ENCODE results near the gene DNASE2B.

DNASE2B gene

GRCh38 chr1:84398175-84399155, at the start of gene DNASE2B:
TSS of gene DNASE2B (plus strand) at chr1:84398484. CDS start at chr1:84398565, 81 bp downstream.
- no peaks in the 10 kb centered on the region for H3K9me3 ChIP-seq (ENCODE audit: low read length)
- no peak within 1 kb of the TSS for H3K4me3 ChIP-seq (ENCODE audit: low read depth in 1 of 2, low read length in 2 of 2)
- H3K27ac ChIP-seq (ENCODE audit: low read depth, low read length), result no peak within 1 kb of the TSS
- H3K36me3 ChIP-seq (ENCODE audit: insufficient read depth, low read length), result no peaks in the 10 kb centered on the region
- H3K9ac ChIP-seq (ENCODE audit: low read length), result no peak within 1 kb of the TSS
- H3K4me1 ChIP-seq (ENCODE audit: insufficient read depth, low read length), result no peaks in the 10 kb centered on the region
- no peaks in the 10 kb centered on the region for H3K27me3 ChIP-seq (ENCODE audit: control insufficient read depth in 1 of 2, insufficient read depth in 2 of 2, low read length in 2 of 2)

GRCh38 chr1:84348759-84349158, 49.5 kb upstream of the DNASE2B start:
- H3K4me3 ChIP-seq (ENCODE audit: low read depth in 1 of 2, low read length in 2 of 2), result no peak overlapping the region
- no peak overlapping the region for H3K9ac ChIP-seq (ENCODE audit: low read length)
- no peaks in the 10 kb centered on the region for H3K27me3 ChIP-seq (ENCODE audit: control insufficient read depth in 1 of 2, insufficient read depth in 2 of 2, low read length in 2 of 2)
- no peak overlapping the region for H3K27ac ChIP-seq (ENCODE audit: low read depth, low read length)
- peaks cover 5% of the 10 kb centered on the region for H3K4me1 ChIP-seq (ENCODE audit: insufficient read depth, low read length)
- H3K9me3 ChIP-seq (ENCODE audit: low read length), result no peaks in the 10 kb centered on the region
- H3K36me3 ChIP-seq (ENCODE audit: insufficient read depth, low read length), result no peaks in the 10 kb centered on the region

- H3K36me3 ChIP-seq (ENCODE audit: insufficient read depth, low read length), result no peaks in the 10 kb centered on the region
- peaks cover 5% of the 10 kb centered on the region for H3K4me1 ChIP-seq (ENCODE audit: insufficient read depth, low read length)
- no peak overlapping the region for H3K4me3 ChIP-seq (ENCODE audit: low read depth in 1 of 2, low read length in 2 of 2)
- H3K27me3 ChIP-seq (ENCODE audit: control insufficient read depth in 1 of 2, insufficient read depth in 2 of 2, low read length in 2 of 2), result no peaks in the 10 kb centered on the region
- no peak overlapping the region for H3K9ac ChIP-seq (ENCODE audit: low read length)
- H3K27ac ChIP-seq (ENCODE audit: low read depth, low read length), result no peak overlapping the region
- no peaks in the 10 kb centered on the region for H3K9me3 ChIP-seq (ENCODE audit: low read length)
Measured at GRCh38 chr1:84350104-84350503, 48.2 kb upstream of the DNASE2B start.

GRCh38 chr1:84350550-84350949, 47.7 kb upstream of the DNASE2B start:
- peaks cover 5% of the 10 kb centered on the region for H3K4me1 ChIP-seq (ENCODE audit: insufficient read depth, low read length)
- no peak overlapping the region for H3K9ac ChIP-seq (ENCODE audit: low read length)
- H3K36me3 ChIP-seq (ENCODE audit: insufficient read depth, low read length), result no peaks in the 10 kb centered on the region
- no peak overlapping the region for H3K4me3 ChIP-seq (ENCODE audit: low read depth in 1 of 2, low read length in 2 of 2)
- H3K27ac ChIP-seq (ENCODE audit: low read depth, low read length), result no peak overlapping the region
- no peaks in the 10 kb centered on the region for H3K27me3 ChIP-seq (ENCODE audit: control insufficient read depth in 1 of 2, insufficient read depth in 2 of 2, low read length in 2 of 2)
- H3K9me3 ChIP-seq (ENCODE audit: low read length), result no peaks in the 10 kb centered on the region

DNA sequence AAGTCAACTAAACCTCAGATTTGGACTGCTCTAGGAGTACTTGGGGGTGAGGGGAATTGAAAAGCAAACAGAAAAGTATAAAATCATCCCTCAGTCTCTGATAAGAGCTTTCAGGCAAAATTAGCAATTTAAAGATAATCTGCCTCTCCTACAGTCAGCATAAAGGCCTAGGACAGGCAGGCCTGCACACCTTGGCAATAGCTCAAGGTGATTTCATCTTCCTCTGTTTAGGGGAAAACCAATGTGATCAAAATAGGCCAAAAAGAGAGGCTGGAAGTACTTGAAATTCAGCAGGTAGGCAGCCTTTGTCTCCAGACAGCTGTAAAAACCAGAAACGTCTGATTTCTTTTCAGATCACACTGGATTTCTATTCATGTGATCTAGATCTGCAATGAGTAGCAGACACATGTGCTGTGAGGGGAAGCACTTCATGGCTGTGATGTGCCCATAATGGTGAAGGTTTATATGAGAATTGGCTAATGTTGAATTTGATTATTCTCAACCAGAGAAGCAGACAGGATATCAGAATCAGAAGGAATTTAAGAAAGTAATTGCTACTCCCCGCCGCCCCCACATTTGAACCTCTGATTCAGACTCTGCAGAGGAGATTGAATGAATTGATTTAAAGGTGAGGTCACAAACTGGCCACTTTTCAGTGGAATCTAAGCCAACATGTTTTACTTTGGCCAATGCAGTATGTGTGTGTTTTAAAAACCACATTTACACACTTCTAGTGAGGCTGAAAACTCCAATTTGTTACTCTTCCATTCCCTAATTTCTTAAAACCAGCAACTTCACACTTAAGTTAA, 45.8 kb upstream of the DNASE2B start:
- H3K4me3 ChIP-seq (ENCODE audit: low read depth in 1 of 2, low read length in 2 of 2), result no peak overlapping the region
- no peaks in the 10 kb centered on the region for H3K27me3 ChIP-seq (ENCODE audit: control insufficient read depth in 1 of 2, insufficient read depth in 2 of 2, low read length in 2 of 2)
- H3K9ac ChIP-seq (ENCODE audit: low read length), result no peak overlapping the region
- no peak overlapping the region for H3K27ac ChIP-seq (ENCODE audit: low read depth, low read length)
- H3K9me3 ChIP-seq (ENCODE audit: low read length), result no peaks in the 10 kb centered on the region
- H3K36me3 ChIP-seq (ENCODE audit: insufficient read depth, low read length), result no peaks in the 10 kb centered on the region
- H3K4me1 ChIP-seq (ENCODE audit: insufficient read depth, low read length), result peaks cover 2% of the 10 kb centered on the region

- Histone ChIP-seq H3K36me3 (ENCODE audit: insufficient read depth, low read length) (no peaks in the 10 kb centered on the region), H3K4me3 (ENCODE audit: low read depth in 1 of 2, low read length in 2 of 2) (no peak overlapping the region), H3K9ac (ENCODE audit: low read length) (no peak overlapping the region), H3K27ac (ENCODE audit: low read depth, low read length) (no peak overlapping the region), H3K4me1 (ENCODE audit: insufficient read depth, low read length) (no peaks in the 10 kb centered on the region), H3K27me3 (ENCODE audit: control insufficient read depth in 1 of 2, insufficient read depth in 2 of 2, low read length in 2 of 2) (no peaks in the 10 kb centered on the region), H3K9me3 (ENCODE audit: low read length) (no peaks in the 10 kb centered on the region)
Measured at GRCh38 chr1:84353695-84354094, 44.6 kb upstream of the DNASE2B start.

GRCh38 chr1:84355556-84355955, 42.7 kb upstream of the DNASE2B start:
- Histone ChIP-seq H3K4me3 (ENCODE audit: low read depth in 1 of 2, low read length in 2 of 2) (no peak overlapping the region), H3K27ac (ENCODE audit: low read depth, low read length) (no peak overlapping the region), H3K36me3 (ENCODE audit: insufficient read depth, low read length) (no peaks in the 10 kb centered on the region), H3K27me3 (ENCODE audit: control insufficient read depth in 1 of 2, insufficient read depth in 2 of 2, low read length in 2 of 2) (no peaks in the 10 kb centered on the region), H3K9me3 (ENCODE audit: low read length) (no peaks in the 10 kb centered on the region), H3K9ac (ENCODE audit: low read length) (no peak overlapping the region), H3K4me1 (ENCODE audit: insufficient read depth, low read length) (no peaks in the 10 kb centered on the region)

DNA sequence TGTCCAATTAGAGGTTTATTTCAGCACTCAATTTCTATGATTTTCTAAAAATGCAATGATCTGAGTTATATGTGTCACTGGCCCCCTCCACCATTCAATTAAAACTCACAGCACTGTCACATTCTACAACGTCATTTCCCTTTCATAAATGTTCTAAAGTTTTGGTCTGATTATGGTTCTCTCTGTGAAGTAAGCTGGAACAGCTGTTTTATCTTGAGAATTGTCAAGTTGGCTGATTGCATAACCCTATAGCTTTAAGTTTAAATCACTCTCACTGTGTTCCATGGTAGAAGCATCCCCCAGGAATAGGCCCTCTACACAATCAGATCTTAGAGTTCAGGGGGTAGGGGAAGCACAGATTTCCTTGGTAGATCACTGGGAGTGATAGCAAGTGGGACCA, 41.4 kb upstream of the DNASE2B start:
- Histone ChIP-seq H3K27ac (ENCODE audit: low read depth, low read length) (no peak overlapping the region), H3K36me3 (ENCODE audit: insufficient read depth, low read length) (no peaks in the 10 kb centered on the region), H3K9ac (ENCODE audit: low read length) (no peak overlapping the region), H3K9me3 (ENCODE audit: low read length) (no peaks in the 10 kb centered on the region), H3K4me1 (ENCODE audit: insufficient read depth, low read length) (no peaks in the 10 kb centered on the region), H3K27me3 (ENCODE audit: control insufficient read depth in 1 of 2, insufficient read depth in 2 of 2, low read length in 2 of 2) (no peaks in the 10 kb centered on the region), H3K4me3 (ENCODE audit: low read depth in 1 of 2, low read length in 2 of 2) (no peak overlapping the region)

DNA sequence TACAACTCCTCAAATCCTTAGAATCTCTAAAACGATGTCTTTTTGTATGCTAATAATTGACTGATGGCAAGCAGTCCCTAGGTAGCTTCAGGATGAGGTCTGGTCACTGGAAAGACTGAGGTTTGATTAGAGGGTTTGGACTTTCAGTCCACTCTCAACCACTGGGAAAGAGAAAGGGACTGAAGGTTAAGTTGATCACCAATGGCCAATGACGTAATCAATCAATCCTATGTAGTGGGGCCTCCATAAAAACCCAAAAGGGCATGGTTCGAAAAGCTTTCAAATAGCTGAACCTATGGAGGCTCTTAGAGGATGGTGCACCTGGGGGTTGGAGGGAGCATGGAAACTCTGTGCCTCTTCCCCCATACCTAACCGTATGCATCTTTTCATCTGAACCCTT, 39.6 kb upstream of the DNASE2B start:
- H3K9me3 ChIP-seq (ENCODE audit: low read length), result no peaks in the 10 kb centered on the region

GRCh38 chr1:84360316-84360715, 38.0 kb upstream of the DNASE2B start:
- no peaks in the 10 kb centered on the region for H3K9me3 ChIP-seq (ENCODE audit: low read length)

More for the DNA sequence above, 39.6 kb upstream of the DNASE2B start:
- H3K27me3 ChIP-seq (ENCODE audit: control insufficient read depth in 1 of 2, insufficient read depth in 2 of 2, low read length in 2 of 2), result no peaks in the 10 kb centered on the region
- H3K36me3 ChIP-seq (ENCODE audit: insufficient read depth, low read length), result no peaks in the 10 kb centered on the region
- H3K4me3 ChIP-seq (ENCODE audit: low read depth in 1 of 2, low read length in 2 of 2), result no peak overlapping the region
- no peaks in the 10 kb centered on the region for H3K4me1 ChIP-seq (ENCODE audit: insufficient read depth, low read length)
- no peak overlapping the region for H3K9ac ChIP-seq (ENCODE audit: low read length)
- no peak overlapping the region for H3K27ac ChIP-seq (ENCODE audit: low read depth, low read length)

DNA sequence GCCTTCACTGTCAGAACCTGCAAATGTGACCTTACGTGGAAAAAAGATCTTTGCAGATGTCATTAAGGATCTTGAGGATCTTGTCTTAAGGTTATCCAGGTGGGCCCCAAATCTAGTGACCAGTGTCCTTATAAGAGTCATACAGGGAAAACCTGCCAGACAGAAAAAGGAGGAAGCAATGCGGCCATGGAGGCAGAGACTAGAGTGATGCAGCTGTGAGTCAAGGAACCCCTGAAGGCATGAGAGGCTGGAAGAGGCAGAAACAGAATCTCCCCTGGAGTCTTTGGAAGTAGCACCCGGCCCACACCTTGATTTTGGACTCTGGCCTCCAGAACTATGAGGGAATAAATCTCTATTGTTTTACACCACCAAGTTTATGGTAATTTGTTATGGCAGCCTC, 36.5 kb upstream of the DNASE2B start:
- Histone ChIP-seq H3K36me3 (ENCODE audit: insufficient read depth, low read length) (no peaks in the 10 kb centered on the region), H3K4me1 (ENCODE audit: insufficient read depth, low read length) (no peaks in the 10 kb centered on the region), H3K27me3 (ENCODE audit: control insufficient read depth in 1 of 2, insufficient read depth in 2 of 2, low read length in 2 of 2) (no peaks in the 10 kb centered on the region), H3K27ac (ENCODE audit: low read depth, low read length) (no peak overlapping the region), H3K9ac (ENCODE audit: low read length) (no peak overlapping the region), H3K9me3 (ENCODE audit: low read length) (no peaks in the 10 kb centered on the region), H3K4me3 (ENCODE audit: low read depth in 1 of 2, low read length in 2 of 2) (no peak overlapping the region)

More at GRCh38 chr1:84360316-84360715, 38.0 kb upstream of the DNASE2B start:
- no peak overlapping the region for H3K27ac ChIP-seq (ENCODE audit: low read depth, low read length)
- H3K9ac ChIP-seq (ENCODE audit: low read length), result no peak overlapping the region
- no peaks in the 10 kb centered on the region for H3K27me3 ChIP-seq (ENCODE audit: control insufficient read depth in 1 of 2, insufficient read depth in 2 of 2, low read length in 2 of 2)
- no peak overlapping the region for H3K4me3 ChIP-seq (ENCODE audit: low read depth in 1 of 2, low read length in 2 of 2)
- H3K4me1 ChIP-seq (ENCODE audit: insufficient read depth, low read length), result no peaks in the 10 kb centered on the region
- H3K36me3 ChIP-seq (ENCODE audit: insufficient read depth, low read length), result no peaks in the 10 kb centered on the region

All from muscle layer of colon (tissue), 2 donors.